Osteoblast (primary cell): Measurements from ENCODE around the gene NAV3. TPM values are rescaled to one million over a fixed set of nuclear protein-coding genes. Genes with fewer than 3 reads are reported as not detected.

ENCODE experiments used
- DNase-seq: peaks from one replicate; pipeline ENCODE4 v3.0.0; 2011; ENCODE audit warnings: low spot score, mixed read lengths; ENCODE audit not compliant: insufficient read length; ENCODE audit errors: missing footprints
- H2AFZ ChIP-seq: 2 replicates; pipeline ENCODE4 v1.6.0; 2011; ENCODE audit warnings: mild to moderate bottlenecking, low read length
- H3K27ac ChIP-seq: 2 replicates; pipeline ENCODE4 v1.5.1; 2011; ENCODE audit warnings: mild to moderate bottlenecking, low read depth, low read length, moderate library complexity
- H3K27me3 ChIP-seq: 2 replicates; pipeline ENCODE4 v1.6.0; 2012; ENCODE audit warnings: mild to moderate bottlenecking, control low read depth, inconsistent platforms, low read length, moderate library complexity; ENCODE audit not compliant: insufficient read depth
- H3K36me3 ChIP-seq: 2 replicates; pipeline ENCODE4 v1.5.1; 2011; ENCODE audit warnings: mild to moderate bottlenecking, low read length, control low read depth, moderate library complexity; ENCODE audit not compliant: insufficient read depth
- H3K4me1 ChIP-seq: 2 replicates; pipeline ENCODE4 v1.5.1; 2011; ENCODE audit warnings: mild to moderate bottlenecking, low read length, control low read depth, moderate library complexity; ENCODE audit not compliant: insufficient read depth
- H3K4me2 ChIP-seq: 2 replicates; pipeline ENCODE4 v1.6.0; 2011; ENCODE audit warnings: mild to moderate bottlenecking, low read length; ENCODE audit not compliant: insufficient read depth
- H3K4me3 ChIP-seq: fragments of 200-600 bp; sonication (generic); 3 replicates; pipeline ENCODE4 v1.5.1; 2012; ENCODE audit warnings: mild to moderate bottlenecking, low read length, inconsistent platforms; ENCODE audit not compliant: insufficient read depth
- H3K79me2 ChIP-seq: 2 replicates; pipeline ENCODE4 v1.6.0; 2012; ENCODE audit warnings: mild to moderate bottlenecking, low read length, control low read depth, inconsistent platforms; ENCODE audit not compliant: insufficient read depth
- H3K9me3 ChIP-seq: 2 replicates; pipeline ENCODE4 v1.5.1; 2011; ENCODE audit warnings: low read depth, low read length, control low read depth
- H4K20me1 ChIP-seq: 2 replicates; pipeline ENCODE4 v1.6.0; 2012; ENCODE audit warnings: mild to moderate bottlenecking, low read length, control low read depth; ENCODE audit not compliant: insufficient read depth
- total RNA-seq: library from RNA; depleted of rRNA; stranded (reverse); fragments of >200 nt; gene quantifications from 2 replicates; pipeline ENCODE4 v1.2.3, GENCODE V29; 2012
- TF ChIP-seq, protein P1 (sequence below): IDR thresholded peaks from 2 replicates; pipeline ENCODE4 v1.5.1; 2011; ENCODE audit warnings: mild to moderate bottlenecking, low read depth, low read length, moderate library complexity; ENCODE audit errors: extremely low read depth

The NAV3 gene
- total RNA-seq, 1 donor = 84.7 TPM

DNA sequence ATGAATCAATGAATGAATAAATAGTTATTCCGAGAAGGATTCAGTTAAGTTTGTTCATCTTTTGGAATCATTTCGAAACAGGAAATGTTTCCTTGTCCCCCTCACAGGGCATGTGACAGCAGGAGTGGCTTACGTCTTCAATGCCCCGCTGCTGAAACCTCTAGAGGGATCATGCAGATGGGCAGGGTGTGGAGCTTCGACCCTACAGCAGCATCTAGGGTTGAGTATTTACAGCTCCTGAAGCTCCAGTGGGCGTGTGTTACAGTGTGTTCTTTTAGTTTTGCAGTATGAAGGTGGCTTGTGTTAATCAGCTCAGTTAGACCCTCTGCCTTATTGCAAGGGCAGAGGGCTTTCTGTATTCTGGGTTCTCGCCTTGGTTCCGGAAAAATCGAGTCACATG, 2.6 kb downstream of the NAV3 start:
- no peak for DNase-seq
- Histone ChIP-seq H4K20me1 (no peaks in the 10 kb centered on the region), H3K4me2 (no peak overlapping the region), H3K27me3 (no peaks in the 10 kb centered on the region), H3K27ac (no peak overlapping the region), H3K79me2 (no peaks in the 10 kb centered on the region), H3K4me3 (no peak overlapping the region), H3K36me3 (no peaks in the 10 kb centered on the region), H2AFZ (no peak overlapping the region), H3K9me3 (no peaks in the 10 kb centered on the region), H3K4me1 (peaks cover 7% of the 10 kb centered on the region)
- TF ChIP-seq, protein P1, sequence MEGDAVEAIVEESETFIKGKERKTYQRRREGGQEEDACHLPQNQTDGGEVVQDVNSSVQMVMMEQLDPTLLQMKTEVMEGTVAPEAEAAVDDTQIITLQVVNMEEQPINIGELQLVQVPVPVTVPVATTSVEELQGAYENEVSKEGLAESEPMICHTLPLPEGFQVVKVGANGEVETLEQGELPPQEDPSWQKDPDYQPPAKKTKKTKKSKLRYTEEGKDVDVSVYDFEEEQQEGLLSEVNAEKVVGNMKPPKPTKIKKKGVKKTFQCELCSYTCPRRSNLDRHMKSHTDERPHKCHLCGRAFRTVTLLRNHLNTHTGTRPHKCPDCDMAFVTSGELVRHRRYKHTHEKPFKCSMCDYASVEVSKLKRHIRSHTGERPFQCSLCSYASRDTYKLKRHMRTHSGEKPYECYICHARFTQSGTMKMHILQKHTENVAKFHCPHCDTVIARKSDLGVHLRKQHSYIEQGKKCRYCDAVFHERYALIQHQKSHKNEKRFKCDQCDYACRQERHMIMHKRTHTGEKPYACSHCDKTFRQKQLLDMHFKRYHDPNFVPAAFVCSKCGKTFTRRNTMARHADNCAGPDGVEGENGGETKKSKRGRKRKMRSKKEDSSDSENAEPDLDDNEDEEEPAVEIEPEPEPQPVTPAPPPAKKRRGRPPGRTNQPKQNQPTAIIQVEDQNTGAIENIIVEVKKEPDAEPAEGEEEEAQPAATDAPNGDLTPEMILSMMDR = no peak

DNA sequence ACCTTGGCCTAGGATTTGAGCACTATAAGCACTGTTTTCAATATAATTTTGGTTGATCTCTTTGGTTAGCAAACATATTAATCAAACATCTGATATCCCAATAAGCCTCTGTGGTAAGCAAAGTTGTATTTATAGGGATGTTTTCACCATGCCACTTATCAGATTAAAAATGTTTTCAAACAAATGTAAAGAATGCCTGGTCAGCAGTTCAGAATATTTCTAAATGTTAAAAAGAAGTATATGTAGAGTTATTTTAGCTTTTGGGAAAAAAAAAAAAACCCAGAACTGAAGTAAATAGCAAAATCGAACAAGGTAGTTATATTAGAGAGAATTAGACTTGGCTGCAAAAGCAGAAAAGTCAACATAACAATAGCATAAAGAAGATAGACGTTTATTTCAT, 3.9 kb downstream of the NAV3 start:
- H2AFZ ChIP-seq = no peak overlapping the region
- no peak for DNase-seq
- H3K4me3 ChIP-seq = no peak overlapping the region
- TF ChIP-seq, protein P1 = no peak
- H3K4me1 ChIP-seq = peaks cover 7% of the 10 kb centered on the region
- no peaks in the 10 kb centered on the region for H3K79me2 ChIP-seq
- no peaks in the 10 kb centered on the region for H3K9me3 ChIP-seq
- H4K20me1 ChIP-seq = no peaks in the 10 kb centered on the region
- no peak overlapping the region for H3K27ac ChIP-seq
- no peaks in the 10 kb centered on the region for H3K36me3 ChIP-seq
- H3K4me2 ChIP-seq = no peak overlapping the region
- no peaks in the 10 kb centered on the region for H3K27me3 ChIP-seq

DNA sequence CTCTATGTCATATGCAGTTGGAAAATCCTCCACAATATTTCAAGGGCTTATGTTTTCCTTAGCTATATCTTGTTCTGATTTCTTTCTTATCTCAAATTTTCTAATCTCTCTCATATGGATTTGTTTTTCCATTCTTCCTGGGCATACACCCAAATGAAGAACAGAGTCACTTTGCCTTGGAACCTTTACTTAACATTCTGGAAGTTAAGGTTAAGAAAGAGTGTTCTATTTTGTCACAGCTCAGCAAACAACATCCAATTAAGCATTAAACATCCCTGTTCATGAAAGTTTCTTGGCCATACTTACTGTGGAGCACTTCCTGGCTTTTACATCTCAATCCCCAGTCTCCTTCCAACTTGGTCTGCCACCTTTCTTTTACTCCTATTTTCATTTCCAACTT, 5.3 kb downstream of the NAV3 start:
- no peaks in the 10 kb centered on the region for H3K79me2 ChIP-seq
- H3K36me3 ChIP-seq = no peaks in the 10 kb centered on the region
- no peaks in the 10 kb centered on the region for H3K9me3 ChIP-seq
- H4K20me1 ChIP-seq = no peaks in the 10 kb centered on the region
- no peak for DNase-seq
- H3K4me1 ChIP-seq = no peaks in the 10 kb centered on the region
- H3K27me3 ChIP-seq = no peaks in the 10 kb centered on the region
- H3K4me3 ChIP-seq = no peak overlapping the region
- H3K4me2 ChIP-seq = no peak overlapping the region
- no peak overlapping the region for H2AFZ ChIP-seq
- H3K27ac ChIP-seq = no peak overlapping the region
- TF ChIP-seq, protein P1 = no peak

DNA sequence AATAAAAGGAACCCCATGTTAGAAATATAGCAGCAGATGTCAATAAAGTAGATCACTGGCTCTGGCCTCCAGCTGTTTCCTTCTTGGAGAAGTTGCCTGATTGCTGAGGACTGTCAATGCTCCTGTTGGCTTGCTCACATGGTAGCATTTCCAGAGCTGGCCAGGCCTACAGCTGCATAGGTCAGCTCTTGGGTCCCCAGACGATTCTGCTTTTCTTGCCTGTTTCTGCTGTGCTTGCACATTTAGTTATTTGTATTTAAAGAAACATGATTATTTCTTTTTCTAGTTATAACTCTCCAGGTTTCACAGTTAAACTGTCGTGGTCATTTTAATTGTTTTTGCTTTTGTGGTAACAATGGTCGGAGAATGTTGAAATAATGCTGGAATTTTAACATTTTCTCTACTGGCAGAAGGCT, 7.2 kb downstream of the NAV3 start:
- Histone ChIP-seq H3K36me3 (no peaks in the 10 kb centered on the region), H4K20me1 (no peaks in the 10 kb centered on the region), H3K4me2 (no peak overlapping the region), H2AFZ (peak overlapping the region; percentile 8), H3K27ac (no peak overlapping the region), H3K4me1 (no peaks in the 10 kb centered on the region), H3K27me3 (no peaks in the 10 kb centered on the region), H3K4me3 (no peak overlapping the region), H3K79me2 (no peaks in the 10 kb centered on the region), H3K9me3 (no peaks in the 10 kb centered on the region)
- TF ChIP-seq, protein P1 = no peak
- DNase-seq = no peak
